NCI-H2081 treated with DMSO at 0.1 percent for 48 hours (cell line): ENCODE results near the gene HYCC1.
A peak's percentile ranks its signal among the peaks of the same experiment; 100 is the strongest.
"Not testable (repeated sequence)": the region's sequence is repeated elsewhere in the genome, so short reads cannot be mapped to it uniquely, and the experiment has no call there.

Source experiments
- DNase-seq: peaks from one replicate; lab custom pipeline; 2025; lab: John Stamatoyannopoulos, UW

The HYCC1 gene

GRCh38 chr7:23013715-23014649, at the start of gene HYCC1:
Gene HYCC1 (minus strand): TSS chr7:23014130. CDS start chr7:22991111, 23,019 bp downstream.
- peak; percentile 99 for DNase-seq

GRCh38 chr7:23062452-23062851, 48.5 kb upstream of the HYCC1 start:
- DNase-seq, result no peak

- DNase-seq, result no peak
Measured at GRCh38 chr7:23061327-23061726, 47.4 kb upstream of the HYCC1 start.

- DNase-seq, result no peak
Measured at GRCh38 chr7:23058408-23059096, 44.6 kb upstream of the HYCC1 start.

GRCh38 chr7:23055582-23056178, 41.8 kb upstream of the HYCC1 start:
- peak; percentile 63 for DNase-seq

GRCh38 chr7:23051124-23051485, 37.2 kb upstream of the HYCC1 start:
- not testable (repeated sequence) for DNase-seq

GRCh38 chr7:23046336-23046735, 32.4 kb upstream of the HYCC1 start:
- DNase-seq, result not testable (repeated sequence)

GRCh38 chr7:23045086-23045485, 31.2 kb upstream of the HYCC1 start:
- not testable (repeated sequence) for DNase-seq

GRCh38 chr7:23044581-23044980, 30.7 kb upstream of the HYCC1 start:
- peak; percentile 61 for DNase-seq

- no peak for DNase-seq
Measured at GRCh38 chr7:23043441-23043840, 29.5 kb upstream of the HYCC1 start.

GRCh38 chr7:23039674-23040073, 25.7 kb upstream of the HYCC1 start:
- DNase-seq, result not testable (repeated sequence)

- DNase-seq, result not testable (repeated sequence)
Measured at GRCh38 chr7:23035542-23036371, 21.8 kb upstream of the HYCC1 start.

GRCh38 chr7:23027261-23027660, 13.3 kb upstream of the HYCC1 start:
- DNase-seq, result no peak

- DNase-seq, result no peak
Measured at GRCh38 chr7:23026164-23026563, 12.2 kb upstream of the HYCC1 start.

- DNase-seq, result no peak
Measured at GRCh38 chr7:23024454-23024853, 10.5 kb upstream of the HYCC1 start.

- DNase-seq, result no peak
Measured at GRCh38 chr7:23022851-23023250, 8.9 kb upstream of the HYCC1 start.

- no peak for DNase-seq
Measured at GRCh38 chr7:23022258-23022769, 8.4 kb upstream of the HYCC1 start.

- DNase-seq, result no peak
Measured at GRCh38 chr7:23021596-23021995, 7.7 kb upstream of the HYCC1 start.

- DNase-seq, result no peak
Measured at GRCh38 chr7:23020742-23021401, 6.9 kb upstream of the HYCC1 start.

GRCh38 chr7:23018750-23019149, 4.8 kb upstream of the HYCC1 start:
- no peak for DNase-seq

GRCh38 chr7:23017309-23017708, 3.4 kb upstream of the HYCC1 start:
- DNase-seq, result no peak
